Karpas-422 (cell line): Measurements from ENCODE around the gene TRIM59. TPM values are rescaled to one million over a fixed set of nuclear protein-coding genes. Genes with fewer than 3 reads are reported as not detected.
"Not testable (repeated sequence)": the region's sequence is repeated elsewhere in the genome, so short reads cannot be mapped to it uniquely, and the experiment has no call there.

Experiments used
- DNase-seq: peaks from one replicate; pipeline ENCODE4 v3.0.0-alpha.2; 2015
- H2AFZ ChIP-seq: fragments of 200-600 bp; sonication (generic); 2 replicates; pipeline ENCODE4 v1.6.1; 2014; ENCODE audit warnings: antibody characterized with exemption, low read length, mixed read lengths
- H3K27ac ChIP-seq: fragments of 200-600 bp; sonication (generic); 2 replicates; pipeline ENCODE4 v1.5.1; 2014; ENCODE audit warnings: mild to moderate bottlenecking, low read length, moderate library complexity
- H3K27me3 ChIP-seq: fragments of 200-600 bp; sonication (generic); 2 replicates; pipeline ENCODE4 v1.6.1; 2014; ENCODE audit warnings: low read length, mixed read lengths
- H3K36me3 ChIP-seq: fragments of 200-600 bp; sonication (generic); 2 replicates; pipeline ENCODE4 v1.6.1; 2014; ENCODE audit warnings: low read length, mixed read lengths; ENCODE audit not compliant: insufficient read depth
- H3K4me1 ChIP-seq: fragments of 200-600 bp; sonication (generic); 2 replicates; pipeline ENCODE4 v1.6.1; 2014; ENCODE audit warnings: mild to moderate bottlenecking, low read length, mixed read lengths
- H3K4me2 ChIP-seq: fragments of 200-600 bp; sonication (generic); 2 replicates; pipeline ENCODE4 v1.6.1; 2014; ENCODE audit warnings: low read length, low read depth, mild to moderate bottlenecking; ENCODE audit not compliant: poor library complexity, severe bottlenecking
- H3K4me3 ChIP-seq: fragments of 200-600 bp; sonication (generic); 2 replicates; pipeline ENCODE4 v1.5.1; 2014; ENCODE audit warnings: mild to moderate bottlenecking, antibody characterized with exemption, low read length, mixed read lengths
- H3K79me2 ChIP-seq: fragments of 200-600 bp; sonication (generic); 2 replicates; pipeline ENCODE4 v1.6.1; 2014; ENCODE audit warnings: mild to moderate bottlenecking, low read length, mixed read lengths
- H3K9ac ChIP-seq: fragments of 200-600 bp; sonication (generic); 2 replicates; pipeline ENCODE4 v1.6.0; 2014; ENCODE audit warnings: low read length
- H3K9me2 ChIP-seq: fragments of 200-600 bp; sonication (generic), shearing (Covaris generic); replicated peaks from 2 replicates; pipeline ENCODE4 v1.6.0; 2014; ENCODE audit warnings: mild to moderate bottlenecking, low read length, moderate library complexity; ENCODE audit not compliant: insufficient read depth
- H3K9me3 ChIP-seq: fragments of 300-700, 200-600 bp; sonication (generic); 2 replicates; pipeline ENCODE4 v1.6.1; 2014; ENCODE audit warnings: low read length, mixed read lengths
- H4K20me1 ChIP-seq: fragments of 200-600 bp; sonication (generic); 2 replicates; pipeline ENCODE4 v1.6.1; 2014; ENCODE audit warnings: mild to moderate bottlenecking, antibody characterized with exemption, low read length, low read depth; ENCODE audit not compliant: insufficient read depth
- total RNA-seq: library from RNA; depleted of rRNA; stranded (reverse); fragments of >200 nt; shearing (Covaris generic); gene quantifications from 2 replicates; pipeline ENCODE4 v1.2.3, GENCODE V29; 2014; ENCODE audit warnings: low replicate concordance

TRIM59 gene
- total RNA-seq, 1 experiment from 2014 or later = 39.3 TPM

DNA sequence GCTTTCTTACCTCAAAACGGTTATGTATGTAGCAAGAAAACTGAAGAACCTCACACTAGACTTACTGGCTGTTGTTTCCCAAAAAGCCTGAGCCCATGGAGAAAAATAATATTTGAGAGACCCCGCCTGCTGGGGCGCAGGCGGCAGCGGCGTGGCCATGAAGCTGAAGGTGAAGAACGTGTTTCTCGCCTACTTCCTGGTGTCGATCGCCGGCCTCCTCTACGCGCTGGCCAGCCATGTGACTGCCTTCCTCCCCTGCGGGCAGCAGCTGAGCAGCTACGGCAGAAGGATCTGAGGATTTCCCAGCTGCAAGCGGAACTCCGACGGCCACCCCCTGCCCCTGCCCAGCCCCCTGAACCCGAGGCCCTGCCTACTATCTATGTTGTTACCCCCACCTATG, 2.7 kb upstream of the TRIM59 start:
- not testable (repeated sequence) for H4K20me1 ChIP-seq, H3K27me3 ChIP-seq, H3K9ac ChIP-seq, H3K9me2 ChIP-seq, H2AFZ ChIP-seq, H3K36me3 ChIP-seq, H3K9me3 ChIP-seq, H3K4me3 ChIP-seq, H3K4me2 ChIP-seq, DNase-seq, H3K27ac ChIP-seq
- Histone ChIP-seq H3K79me2 (peaks cover 22% of the 10 kb centered on the region), H3K4me1 (peaks cover 18% of the 10 kb centered on the region)

DNA sequence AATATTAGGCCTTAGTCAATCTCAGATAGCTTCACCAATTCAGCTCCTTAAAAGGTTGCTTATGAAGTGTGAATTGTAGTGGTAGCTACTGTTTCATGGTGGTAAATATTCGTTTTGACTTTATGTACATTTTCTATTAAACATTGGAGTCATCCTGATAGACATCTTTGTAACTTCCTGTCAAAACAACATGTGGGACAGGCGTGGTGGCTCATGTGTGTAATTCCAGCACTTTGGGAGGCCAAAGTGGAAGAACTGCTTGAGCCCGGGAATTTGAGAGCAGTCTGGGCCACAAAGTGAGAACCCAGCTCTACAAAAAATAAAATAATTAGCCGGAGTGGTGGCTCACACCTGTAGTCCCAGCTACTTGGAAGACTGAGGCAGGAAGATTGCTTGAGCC, 2.0 kb upstream of the TRIM59 start:
- Histone ChIP-seq H3K27ac (no peak overlapping the region), H2AFZ (no peak overlapping the region), H3K36me3 (peaks cover 10% of the 10 kb centered on the region), H3K4me1 (peaks cover 21% of the 10 kb centered on the region), H3K9me2 (no peaks in the 10 kb centered on the region), H3K27me3 (no peaks in the 10 kb centered on the region), H3K4me2 (no peak overlapping the region), H3K9me3 (no peaks in the 10 kb centered on the region), H4K20me1 (no peaks in the 10 kb centered on the region), H3K9ac (no peak overlapping the region), H3K79me2 (peaks cover 28% of the 10 kb centered on the region), H3K4me3 (no peak overlapping the region)
- no peak for DNase-seq

DNA sequence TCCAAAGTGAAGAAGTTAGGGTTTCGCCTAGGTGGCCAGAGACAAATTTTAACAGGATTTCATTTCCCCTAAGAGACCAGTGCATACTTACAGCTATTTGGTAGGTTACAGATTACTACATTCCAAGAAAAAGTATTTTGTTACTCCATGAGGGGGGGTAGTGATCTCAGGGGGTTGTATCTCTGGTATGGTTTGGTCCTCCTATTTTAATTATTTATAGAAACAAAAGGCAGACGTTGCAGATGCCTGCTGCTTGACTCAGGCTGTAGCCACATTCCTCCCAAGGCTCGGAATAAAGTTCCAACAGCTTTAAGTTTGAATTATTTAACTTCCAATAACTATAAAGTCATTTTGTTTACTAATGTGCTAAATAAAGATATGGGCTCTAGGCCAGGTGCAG, 1.3 kb upstream of the TRIM59 start:
- no peak for DNase-seq
- Histone ChIP-seq H3K36me3 (peaks cover 16% of the 10 kb centered on the region), H3K27me3 (no peaks in the 10 kb centered on the region), H3K4me3 (no peak overlapping the region), H2AFZ (no peak overlapping the region), H3K9me3 (no peaks in the 10 kb centered on the region), H3K79me2 (peaks cover 36% of the 10 kb centered on the region), H3K27ac (no peak overlapping the region), H3K9me2 (no peaks in the 10 kb centered on the region), H3K4me2 (no peak overlapping the region), H3K9ac (no peak overlapping the region), H4K20me1 (no peaks in the 10 kb centered on the region), H3K4me1 (peaks cover 21% of the 10 kb centered on the region)

DNA sequence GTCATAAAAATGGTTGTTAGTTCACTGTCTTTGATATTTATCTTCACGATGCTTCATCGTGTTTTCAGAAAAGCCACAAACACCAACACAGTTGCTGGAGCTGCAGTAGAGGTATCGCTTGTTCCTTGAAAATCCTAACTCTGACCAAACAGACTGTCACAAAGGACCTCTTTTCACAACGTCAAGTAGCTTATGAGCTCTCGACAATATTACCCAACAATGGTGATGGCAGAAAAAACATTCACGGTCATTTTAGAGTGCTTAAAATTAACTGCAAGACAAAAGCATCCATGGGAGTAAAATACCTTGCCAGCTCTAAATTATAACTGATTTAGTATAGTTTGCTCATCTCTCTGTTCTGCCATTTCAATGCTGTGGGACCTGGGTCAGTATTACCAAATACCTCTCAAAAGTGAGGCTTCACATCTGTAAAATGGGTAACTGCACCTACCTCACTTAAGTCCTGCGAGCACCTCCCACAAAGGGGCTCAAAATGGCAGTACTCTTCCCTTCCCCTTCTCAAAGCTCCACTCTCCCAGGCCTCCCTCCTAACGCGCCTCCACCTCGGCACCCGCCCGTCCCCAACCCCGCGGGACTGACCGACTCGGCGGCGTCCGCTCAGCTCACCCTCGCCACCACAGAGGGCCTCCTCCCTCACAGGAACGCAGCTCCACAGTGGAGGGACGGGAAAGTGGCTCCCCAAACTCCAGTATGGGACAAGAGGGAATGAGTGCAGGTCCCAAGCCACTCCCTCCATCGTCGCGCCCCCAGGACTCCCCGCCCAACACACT, 546 bp downstream of the TRIM59 start:
- DNase-seq = peak; percentile 83
- peaks cover 52% of the 10 kb centered on the region for H3K79me2 ChIP-seq

DNA sequence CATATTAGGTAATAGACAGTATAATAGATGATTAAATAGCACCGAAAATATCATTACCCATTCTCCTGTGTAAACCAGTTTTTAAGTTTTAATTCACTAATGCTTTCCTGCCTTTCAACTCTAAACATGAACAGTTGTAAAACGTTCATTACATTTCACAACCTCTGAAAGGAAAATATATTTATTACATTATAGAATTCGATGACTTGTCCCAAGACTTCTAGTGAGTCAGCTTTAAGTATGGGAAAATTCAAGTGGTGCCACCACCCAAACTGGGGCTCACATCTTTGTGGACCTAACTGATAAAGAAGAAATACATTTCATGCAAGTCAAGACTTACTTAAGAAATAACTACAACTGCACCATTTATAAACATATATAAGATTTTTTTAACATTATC, 2.0 kb downstream of the TRIM59 start:
- no peaks in the 10 kb centered on the region for H3K9me3 ChIP-seq
- H4K20me1 ChIP-seq = no peaks in the 10 kb centered on the region
- H3K9ac ChIP-seq = peak overlapping the region; percentile 89
- no peaks in the 10 kb centered on the region for H3K27me3 ChIP-seq
- no peaks in the 10 kb centered on the region for H3K9me2 ChIP-seq
- H3K4me1 ChIP-seq = peaks cover 21% of the 10 kb centered on the region
- no peak for DNase-seq
- peaks cover 22% of the 10 kb centered on the region for H3K36me3 ChIP-seq
- peaks cover 65% of the 10 kb centered on the region for H3K79me2 ChIP-seq
- H3K4me3 ChIP-seq = peak overlapping the region; percentile 90
- H3K27ac ChIP-seq = peak overlapping the region; percentile 14; the same call in 1 of the 2 replicates
- H2AFZ ChIP-seq = no peak overlapping the region
- peak overlapping the region; percentile 80 for H3K4me2 ChIP-seq

More for the DNA sequence above, 546 bp downstream of the TRIM59 start:
- H3K27me3 ChIP-seq = no peaks in the 10 kb centered on the region
- H3K4me1 ChIP-seq = peaks cover 21% of the 10 kb centered on the region
- peak overlapping the region; percentile 70 for H3K27ac ChIP-seq
- peak overlapping the region; percentile 80 for H3K4me2 ChIP-seq
- H3K9ac ChIP-seq = peak overlapping the region; percentile 89
- peak overlapping the region; percentile 76; the same call in 1 of the 2 replicates for H2AFZ ChIP-seq
- H3K36me3 ChIP-seq = peaks cover 22% of the 10 kb centered on the region
- H3K9me2 ChIP-seq = no peaks in the 10 kb centered on the region
- H4K20me1 ChIP-seq = no peaks in the 10 kb centered on the region
- H3K4me3 ChIP-seq = peak overlapping the region; percentile 90
- H3K9me3 ChIP-seq = no peaks in the 10 kb centered on the region

DNA sequence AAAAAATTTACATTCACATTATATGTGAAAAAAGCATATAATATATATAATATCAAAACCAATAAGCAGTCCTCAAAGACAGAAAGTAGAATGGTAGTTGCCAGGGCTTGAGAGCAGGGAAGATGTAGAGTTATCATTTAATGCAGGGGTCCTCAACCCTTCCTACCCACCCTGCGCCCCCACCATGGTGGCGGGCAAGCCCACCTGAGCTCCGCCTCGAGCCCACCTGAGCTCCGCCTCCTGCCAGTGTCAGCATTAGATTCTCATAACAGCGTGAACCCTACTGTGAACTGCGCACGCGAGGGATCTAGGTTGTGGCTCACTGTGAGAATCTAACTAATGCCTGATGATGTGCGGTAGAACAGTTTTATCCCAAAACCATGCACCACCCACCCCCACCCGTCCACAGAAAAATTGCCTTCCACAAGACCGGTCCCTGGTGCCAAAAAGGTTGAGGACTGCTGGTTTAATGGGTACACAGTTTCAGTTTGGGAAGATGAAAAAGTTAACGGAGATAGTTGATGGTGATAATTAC, 3.0 kb downstream of the TRIM59 start:
- H3K9me3 ChIP-seq = no peaks in the 10 kb centered on the region
- H3K27ac ChIP-seq = no peak overlapping the region
- H4K20me1 ChIP-seq = no peaks in the 10 kb centered on the region
- H3K79me2 ChIP-seq = peaks cover 69% of the 10 kb centered on the region
- no peaks in the 10 kb centered on the region for H3K27me3 ChIP-seq
- no peak overlapping the region for H3K9ac ChIP-seq
- H3K4me3 ChIP-seq = no peak overlapping the region
- peaks cover 22% of the 10 kb centered on the region for H3K36me3 ChIP-seq
- no peak for DNase-seq
- H2AFZ ChIP-seq = no peak overlapping the region
- no peak overlapping the region for H3K4me2 ChIP-seq
- H3K9me2 ChIP-seq = no peaks in the 10 kb centered on the region
- peaks cover 21% of the 10 kb centered on the region for H3K4me1 ChIP-seq

DNA sequence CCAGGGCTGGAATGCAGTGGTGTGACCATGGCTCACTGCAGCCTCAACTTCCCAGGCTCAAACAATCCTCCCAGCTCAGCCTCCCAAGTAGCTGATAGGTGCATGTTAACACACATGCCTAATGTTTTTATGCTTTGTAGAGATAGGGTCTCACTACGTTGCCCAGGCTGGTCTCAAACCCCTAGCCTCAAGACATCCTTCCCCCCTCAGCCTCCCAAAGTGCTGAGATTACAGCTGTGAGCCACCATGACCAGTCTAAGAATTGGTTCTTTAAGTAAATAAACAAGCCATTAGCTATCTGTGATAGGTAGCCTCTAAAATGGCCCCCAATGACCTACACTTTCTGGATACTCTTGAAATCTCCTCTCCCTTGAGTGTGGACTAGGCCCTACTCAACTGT, 3.7 kb downstream of the TRIM59 start:
- no peaks in the 10 kb centered on the region for H3K27me3 ChIP-seq
- no peak overlapping the region for H2AFZ ChIP-seq
- peaks cover 75% of the 10 kb centered on the region for H3K79me2 ChIP-seq
- peaks cover 21% of the 10 kb centered on the region for H3K4me1 ChIP-seq
- H4K20me1 ChIP-seq = no peaks in the 10 kb centered on the region
- H3K36me3 ChIP-seq = peaks cover 22% of the 10 kb centered on the region
- no peak overlapping the region for H3K9ac ChIP-seq
- no peak overlapping the region for H3K4me3 ChIP-seq
- DNase-seq = no peak
- H3K9me2 ChIP-seq = no peaks in the 10 kb centered on the region
- no peak overlapping the region for H3K27ac ChIP-seq
- H3K9me3 ChIP-seq = no peaks in the 10 kb centered on the region
- no peak overlapping the region for H3K4me2 ChIP-seq

DNA sequence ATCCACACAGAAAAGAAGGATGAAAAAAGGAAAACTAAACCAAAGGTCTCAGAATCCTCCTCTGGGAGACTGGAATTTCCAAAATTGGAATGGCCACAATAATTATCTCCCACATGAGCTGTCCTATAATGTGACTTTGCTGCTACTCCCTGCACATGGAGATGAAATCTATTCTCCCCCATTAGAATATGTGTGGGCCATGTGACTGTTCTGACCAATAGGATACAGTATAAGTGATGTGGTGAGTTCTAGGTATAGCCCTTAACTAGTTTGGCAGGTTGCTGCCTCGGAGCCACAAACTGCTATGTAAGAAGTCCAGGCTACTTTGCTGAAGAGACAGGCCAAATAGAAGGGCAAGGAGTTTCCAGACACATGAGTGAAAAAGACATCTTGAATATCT, 5.2 kb downstream of the TRIM59 start:
- DNase-seq = peak; percentile 56
- H3K4me2 ChIP-seq = no peak overlapping the region
- peaks cover 16% of the 10 kb centered on the region for H3K4me1 ChIP-seq
- H3K36me3 ChIP-seq = peaks cover 22% of the 10 kb centered on the region
- no peaks in the 10 kb centered on the region for H3K9me2 ChIP-seq
- peaks cover 87% of the 10 kb centered on the region for H3K79me2 ChIP-seq
- no peak overlapping the region for H3K4me3 ChIP-seq
- H3K27me3 ChIP-seq = no peaks in the 10 kb centered on the region
- H3K9me3 ChIP-seq = no peaks in the 10 kb centered on the region
- H4K20me1 ChIP-seq = no peaks in the 10 kb centered on the region
- no peak overlapping the region for H3K27ac ChIP-seq
- no peak overlapping the region for H3K9ac ChIP-seq
- no peak overlapping the region for H2AFZ ChIP-seq
